Measurements from ENCODE around the gene CDC27. TPM values are rescaled to one million over a fixed set of nuclear protein-coding genes. Genes with fewer than 3 reads are reported as not detected.
A peak's percentile ranks its signal among the peaks of the same experiment; 100 is the strongest.
"Not testable (repeated sequence)": the region's sequence is repeated elsewhere in the genome, so short reads cannot be mapped to it uniquely, and the experiment has no call there.

The CDC27 gene
- total RNA-seq, 4 donors from 2014 or later = 27.5 to 40.6 (median 31.0) TPM

GRCh38 chr17:47223007-47223406 lies 33.9 kb upstream of the CDC27 start:
- no peak for TF ChIP-seq POLR2A (IDR thresholded peaks at IDR 0.05)
- WGBS, 2 donors = 85 to 94% methylated on average over 3 of the region's 3 CpGs
- no peak overlapping the region for H3K4me3 ChIP-seq (ENCODE audit: low read depth, poor library complexity, severe bottlenecking)
- intact Hi-C loops (cut with DNase I; ENCODE audit: low total_unique reads) = no loop called here
- DNase-seq (ENCODE audit: low spot score in 2 of 2) = peak in 1 of 2 donors; percentile 62

- 98% methylated on average over 4 of the region's 4 CpGs for WGBS, 2 donors
- TF ChIP-seq CTCF (IDR thresholded peaks at IDR 0.05) (no peak), POLR2A (IDR thresholded peaks at IDR 0.05) (no peak)
- DNase-seq (ENCODE audit: low spot score in 2 of 2) = peak in 1 of 2 donors; percentile 77
- intact Hi-C loops (cut with DNase I; ENCODE audit: low total_unique reads) = no loop called here
- no peak overlapping the region for H3K4me3 ChIP-seq (ENCODE audit: low read depth, poor library complexity, severe bottlenecking)
Measured at GRCh38 chr17:47222047-47222446, 33.0 kb upstream of the CDC27 start.

GRCh38 chr17:47221154-47221553 lies 32.1 kb upstream of the CDC27 start:
- DNase-seq (ENCODE audit: low spot score in 2 of 2) = peak in 1 of 2 donors; percentile 61
- 71 to 88% methylated on average over 6 of the region's 6 CpGs for WGBS, 2 donors
- intact Hi-C loops (cut with DNase I; ENCODE audit: low total_unique reads) = no loop called here
- no peak for TF ChIP-seq POLR2A (IDR thresholded peaks at IDR 0.05)
- no peak for TF ChIP-seq CTCF (IDR thresholded peaks at IDR 0.05)
- no peak overlapping the region for H3K4me3 ChIP-seq (ENCODE audit: low read depth, poor library complexity, severe bottlenecking)

- intact Hi-C loops (cut with DNase I; ENCODE audit: low total_unique reads) = no loop called here
- TF ChIP-seq POLR2A (IDR thresholded peaks at IDR 0.05) (no peak), CTCF (IDR thresholded peaks at IDR 0.05) (no peak)
- DNase-seq (ENCODE audit: low spot score in 2 of 2) = peak in 1 of 2 donors; percentile 77
Measured at GRCh38 chr17:47220531-47220999, 31.5 kb upstream of the CDC27 start.

GRCh38 chr17:47219621-47220475 lies 30.8 kb upstream of the CDC27 start:
- 82 to 89% methylated on average over 21 of the region's 21 CpGs for WGBS, 2 donors
- no peak for TF ChIP-seq CTCF (IDR thresholded peaks at IDR 0.05)
- TF ChIP-seq POLR2A (IDR thresholded peaks at IDR 0.05) = no peak
- DNase-seq (ENCODE audit: low spot score in 2 of 2) = peak in 1 of 2 donors; percentile 56
- intact Hi-C loops (cut with DNase I; ENCODE audit: low total_unique reads) = no loop called here
- no peak overlapping the region for H3K4me3 ChIP-seq (ENCODE audit: low read depth, poor library complexity, severe bottlenecking)

More at GRCh38 chr17:47220531-47220999, 31.5 kb upstream of the CDC27 start:
- WGBS, 2 donors = 61 to 64% methylated on average over 7 of the region's 7 CpGs
- H3K4me3 ChIP-seq (ENCODE audit: low read depth, poor library complexity, severe bottlenecking) = no peak overlapping the region

- peak in 1 of 2 donors; percentile 53 for DNase-seq (ENCODE audit: low spot score in 2 of 2)
- intact Hi-C loops (cut with DNase I; ENCODE audit: low total_unique reads) = no loop called here
- no peak for TF ChIP-seq POLR2A (IDR thresholded peaks at IDR 0.05)
- TF ChIP-seq CTCF (IDR thresholded peaks at IDR 0.05) = no peak
- no peak overlapping the region for H3K4me3 ChIP-seq (ENCODE audit: low read depth, poor library complexity, severe bottlenecking)
- 81 to 86% methylated on average over 6 of the region's 6 CpGs for WGBS, 2 donors
Measured at GRCh38 chr17:47218896-47219430, 29.9 kb upstream of the CDC27 start.

GRCh38 chr17:47217279-47217678 lies 28.2 kb upstream of the CDC27 start:
- H3K4me3 ChIP-seq (ENCODE audit: low read depth, poor library complexity, severe bottlenecking); DNase-seq (ENCODE audit: low spot score in 2 of 2); intact Hi-C loops (cut with DNase I; ENCODE audit: low total_unique reads): not testable (repeated sequence)
- 87 to 88% methylated on average over 2 of the region's 2 CpGs for WGBS, 2 donors

GRCh38 chr17:47216821-47217220 lies 27.7 kb upstream of the CDC27 start:
- 88 to 97% methylated on average over 4 of the region's 4 CpGs for WGBS, 2 donors
- DNase-seq (ENCODE audit: low spot score in 2 of 2); intact Hi-C loops (cut with DNase I; ENCODE audit: low total_unique reads); H3K4me3 ChIP-seq (ENCODE audit: low read depth, poor library complexity, severe bottlenecking): not testable (repeated sequence)

Measured in lower leg skin (tissue), 4 donors.